HG03060 (cell line): ENCODE data around the gene USP15.
"Not testable (repeated sequence)": the region's sequence is repeated elsewhere in the genome, so short reads cannot be mapped to it uniquely, and the experiment has no call there.

Experiments used
- ATAC-seq: cut with Tn5 transposase; IDR thresholded peaks from one replicate; pipeline ENCODE4 v1.9.1; 2021; ENCODE audit warnings: low read depth, moderate number of reproducible peaks; ENCODE audit not compliant: unreplicated experiment

Gene USP15

GRCh38 chr12:62434494-62435302 is 174.5 kb downstream of the USP15 start:
- no peak for ATAC-seq

- ATAC-seq = peak; percentile 39
Measured at GRCh38 chr12:62435303-62436163, 175.3 kb downstream of the USP15 start.

- no peak for ATAC-seq
Measured at GRCh38 chr12:62436164-62436503, 175.9 kb downstream of the USP15 start.

DNA sequence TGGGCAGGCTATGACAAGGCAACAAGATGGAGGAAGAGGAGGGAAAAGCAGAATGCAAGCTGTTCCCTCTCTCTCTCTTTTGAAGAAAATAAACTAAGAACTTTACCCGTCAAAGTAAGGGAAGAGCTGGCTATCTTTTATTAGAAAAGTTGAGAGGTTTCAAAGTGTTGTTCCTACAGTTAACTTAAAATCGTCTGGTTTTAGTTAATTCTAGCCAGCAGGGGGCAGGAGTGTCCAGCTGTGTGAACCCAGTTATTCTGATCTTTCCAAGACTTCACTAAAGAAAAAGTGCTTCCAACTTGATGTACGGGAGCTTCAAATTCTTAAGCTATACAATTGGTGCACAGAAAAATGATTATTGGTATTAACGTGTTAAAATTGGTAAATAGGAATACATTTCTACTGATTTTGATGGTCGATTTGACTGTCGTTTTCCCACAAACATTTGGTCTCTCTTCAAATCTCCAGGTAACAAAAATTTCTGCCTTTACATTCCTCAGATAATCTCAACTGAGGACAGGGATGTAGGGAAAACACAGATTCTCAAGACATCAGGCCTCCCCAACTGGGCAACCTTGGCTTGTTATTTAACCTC is 178.0 kb downstream of the USP15 start:
- no peak for ATAC-seq

- ATAC-seq = no peak
Measured at GRCh38 chr12:62446754-62447452, 186.7 kb downstream of the USP15 start.

DNA sequence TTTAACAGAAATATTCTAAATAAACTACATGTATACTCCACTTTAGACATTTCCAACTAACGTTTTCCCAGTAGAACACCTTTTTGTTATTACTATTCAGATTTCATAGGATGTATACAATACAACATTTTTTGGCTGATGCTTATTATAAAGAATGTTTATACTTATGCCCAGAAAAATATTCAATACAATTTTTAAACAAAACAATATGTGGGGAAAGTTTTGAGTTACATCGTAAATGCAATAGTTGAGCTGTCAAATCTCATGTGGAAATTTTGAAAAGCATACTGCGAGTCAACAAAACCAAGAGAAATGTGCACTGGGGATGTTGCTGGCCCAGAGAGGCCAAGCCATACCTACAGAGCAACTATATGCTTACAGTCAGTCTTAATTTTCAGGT is 188.2 kb downstream of the USP15 start:
- ATAC-seq = no peak

DNA sequence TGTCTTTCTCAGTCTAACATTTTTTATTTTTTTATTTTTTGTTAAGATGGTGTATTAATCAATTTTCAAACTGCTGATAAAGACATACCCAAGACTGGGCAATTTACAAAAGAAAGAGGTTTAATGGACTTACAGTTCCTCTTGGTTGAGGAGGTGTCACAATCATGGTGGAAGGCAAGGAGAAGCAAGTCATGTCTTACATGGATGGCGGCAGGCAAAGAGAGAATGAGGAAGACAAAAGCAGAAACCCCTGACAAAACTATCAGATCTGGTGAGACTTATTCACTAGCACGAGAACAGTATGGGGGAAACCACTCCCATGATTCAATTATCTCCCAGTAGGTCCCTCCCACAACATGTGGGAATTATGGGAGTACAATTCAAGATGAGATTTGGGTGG is 195.2 kb downstream of the USP15 start:
- ATAC-seq = not testable (repeated sequence)

GRCh38 chr12:62458626-62459025 is 198.4 kb downstream of the USP15 start:
- no peak for ATAC-seq

GRCh38 chr12:62459976-62460375 is 199.8 kb downstream of the USP15 start:
- ATAC-seq = no peak

- not testable (repeated sequence) for ATAC-seq
Measured at GRCh38 chr12:62461171-62461837, 201.1 kb downstream of the USP15 start.

DNA sequence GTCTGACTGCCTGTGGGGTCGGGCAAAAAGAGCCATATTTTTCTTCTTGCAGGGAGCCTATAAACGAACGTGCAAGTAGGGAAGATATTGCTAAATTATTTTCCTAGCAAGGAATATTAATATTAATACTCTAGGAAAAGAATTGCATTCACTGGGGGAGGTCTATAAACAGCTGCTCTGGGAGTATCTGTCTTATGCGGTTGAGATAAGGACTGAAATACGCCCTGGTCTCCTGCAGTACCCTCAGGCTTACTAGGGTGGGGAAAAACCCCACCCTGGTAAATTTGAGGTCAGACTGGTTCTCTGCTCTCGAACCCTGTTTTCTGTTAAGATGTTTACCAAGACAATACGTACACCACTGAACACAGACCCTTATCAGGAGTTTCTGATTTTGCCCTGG is 203.0 kb downstream of the USP15 start:
- ATAC-seq = not testable (repeated sequence)
